Nephron (organoid): ENCODE measurements around the gene ZBTB25.

ENCODE experiments used
- H3K27ac Mint-ChIP-seq, 3 experiments: 2 replicates each; pipeline ENCODE4 v1.8.0; 2020; ENCODE audit warnings: mixed read lengths in 3 of 3, mild to moderate bottlenecking in 2 of 3, moderate library complexity in 1 of 3
- H3K27me3 Mint-ChIP-seq: 2 replicates; pipeline ENCODE4 v1.8.0; 2021; ENCODE audit warnings: low read depth, mild to moderate bottlenecking, moderate library complexity, mixed read lengths
- H3K36me3 Mint-ChIP-seq: 2 replicates; pipeline ENCODE4 v1.8.0; 2020; ENCODE audit warnings: low read depth, mixed read lengths
- H3K4me1 Mint-ChIP-seq: 2 replicates; pipeline ENCODE4 v1.8.0; 2020; ENCODE audit warnings: mixed read lengths
- H3K4me3 Mint-ChIP-seq, 3 experiments: 2 replicates each; pipeline ENCODE4 v1.8.0; 2020; ENCODE audit warnings: mild to moderate bottlenecking in 3 of 3, mixed read lengths in 3 of 3, moderate library complexity in 2 of 3
- H3K9me3 Mint-ChIP-seq: 2 replicates; pipeline ENCODE4 v1.8.0; 2020; ENCODE audit warnings: mixed read lengths
- TF ChIP-seq, protein P1 (sequence below), 3 experiments: fragments of 200-600 bp; sonication (generic); IDR thresholded peaks; one replicate each; pipeline ENCODE4 v1.5.0; 2021; ENCODE audit warnings: antibody characterized with exemption in 3 of 3; ENCODE audit not compliant: unreplicated experiment in 3 of 3

ZBTB25 gene

DNA sequence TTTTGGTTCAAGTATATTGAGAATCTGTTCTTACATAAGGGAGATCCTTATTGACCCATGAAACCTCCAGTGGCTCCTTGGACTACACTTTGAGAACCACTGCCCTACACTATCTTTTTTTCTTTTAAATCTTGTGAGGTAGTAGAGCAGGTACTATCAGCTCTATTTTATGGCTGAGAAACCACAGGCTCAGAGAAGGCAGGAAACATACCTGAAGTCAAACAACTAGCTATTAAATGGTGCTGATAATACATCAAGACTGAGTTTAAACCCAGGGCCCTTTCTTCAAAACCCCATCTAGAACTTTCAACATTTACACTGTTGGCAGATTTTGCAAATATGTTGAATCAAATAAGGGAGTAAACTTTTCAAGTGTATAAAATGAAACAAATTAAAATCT is 6.9 kb downstream of the ZBTB25 start:
- H3K36me3 Mint-ChIP-seq, result peaks cover 10% of the 10 kb centered on the region
- H3K27ac Mint-ChIP-seq, result peak overlapping the region in 1 of 3 experiments; percentile 43
- TF ChIP-seq, protein P1, sequence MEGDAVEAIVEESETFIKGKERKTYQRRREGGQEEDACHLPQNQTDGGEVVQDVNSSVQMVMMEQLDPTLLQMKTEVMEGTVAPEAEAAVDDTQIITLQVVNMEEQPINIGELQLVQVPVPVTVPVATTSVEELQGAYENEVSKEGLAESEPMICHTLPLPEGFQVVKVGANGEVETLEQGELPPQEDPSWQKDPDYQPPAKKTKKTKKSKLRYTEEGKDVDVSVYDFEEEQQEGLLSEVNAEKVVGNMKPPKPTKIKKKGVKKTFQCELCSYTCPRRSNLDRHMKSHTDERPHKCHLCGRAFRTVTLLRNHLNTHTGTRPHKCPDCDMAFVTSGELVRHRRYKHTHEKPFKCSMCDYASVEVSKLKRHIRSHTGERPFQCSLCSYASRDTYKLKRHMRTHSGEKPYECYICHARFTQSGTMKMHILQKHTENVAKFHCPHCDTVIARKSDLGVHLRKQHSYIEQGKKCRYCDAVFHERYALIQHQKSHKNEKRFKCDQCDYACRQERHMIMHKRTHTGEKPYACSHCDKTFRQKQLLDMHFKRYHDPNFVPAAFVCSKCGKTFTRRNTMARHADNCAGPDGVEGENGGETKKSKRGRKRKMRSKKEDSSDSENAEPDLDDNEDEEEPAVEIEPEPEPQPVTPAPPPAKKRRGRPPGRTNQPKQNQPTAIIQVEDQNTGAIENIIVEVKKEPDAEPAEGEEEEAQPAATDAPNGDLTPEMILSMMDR (IDR thresholded peaks at IDR 0.05; ENCODE audit: unreplicated experiment in 3 of 3), result no peak

DNA sequence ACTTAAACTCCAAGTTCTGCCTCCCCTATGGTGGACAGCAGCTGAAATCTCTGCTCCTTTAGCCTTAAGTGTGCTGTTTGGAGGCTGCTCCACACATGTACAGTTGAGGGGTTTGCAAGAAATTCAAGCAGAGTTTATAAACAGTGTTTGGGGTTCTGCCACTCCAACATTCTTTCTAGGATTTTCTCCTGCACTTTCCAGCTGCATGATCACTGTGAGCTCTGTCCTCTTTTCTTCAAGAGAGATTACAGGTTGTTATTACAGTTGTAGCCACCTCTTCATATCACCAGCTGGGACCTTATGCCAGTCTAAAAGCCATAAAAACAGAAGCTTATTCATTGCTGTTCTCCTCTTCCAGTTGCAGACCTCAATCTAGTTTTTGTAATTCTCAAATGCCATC is 8.4 kb downstream of the ZBTB25 start:
- H3K36me3 Mint-ChIP-seq, result peaks cover 10% of the 10 kb centered on the region
- no peak overlapping the region for H3K27ac Mint-ChIP-seq
- no peaks in the 10 kb centered on the region for H3K27me3 Mint-ChIP-seq
- H3K4me3 Mint-ChIP-seq, result no peak overlapping the region
- H3K9me3 Mint-ChIP-seq, result no peaks in the 10 kb centered on the region
- TF ChIP-seq, protein P1 (IDR thresholded peaks at IDR 0.05; ENCODE audit: unreplicated experiment in 3 of 3), result no peak
- peaks cover 6% of the 10 kb centered on the region for H3K4me1 Mint-ChIP-seq

More for the DNA sequence above, 6.9 kb downstream of the ZBTB25 start:
- H3K27me3 Mint-ChIP-seq, result no peaks in the 10 kb centered on the region
- peaks cover 14% of the 10 kb centered on the region for H3K4me1 Mint-ChIP-seq
- no peak overlapping the region for H3K4me3 Mint-ChIP-seq
- H3K9me3 Mint-ChIP-seq, result no peaks in the 10 kb centered on the region

DNA sequence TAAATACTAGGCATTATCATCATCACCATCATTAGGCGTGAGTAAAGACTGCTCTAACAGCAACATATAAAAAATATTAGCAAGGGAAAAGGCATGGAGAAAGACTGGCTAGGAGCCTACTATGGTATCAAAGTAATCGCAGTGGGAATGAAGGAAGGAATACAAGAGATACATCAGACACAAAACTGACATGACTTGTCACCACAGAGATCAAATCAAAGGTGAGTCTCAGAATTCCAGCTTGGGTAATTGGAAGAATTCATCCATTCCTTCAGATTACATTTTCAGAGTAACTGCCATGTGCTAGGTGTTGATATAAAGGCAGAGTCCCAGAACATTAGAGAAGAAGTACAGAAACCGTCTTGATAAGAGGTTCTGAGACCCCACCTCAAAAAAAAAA is 10.2 kb downstream of the ZBTB25 start:
- Mint-ChIP-seq H3K4me1 (no peaks in the 10 kb centered on the region), H3K4me3 (no peak overlapping the region), H3K27me3 (no peaks in the 10 kb centered on the region), H3K36me3 (peaks cover 13% of the 10 kb centered on the region), H3K27ac (no peak overlapping the region), H3K9me3 (no peaks in the 10 kb centered on the region)
- TF ChIP-seq, protein P1 (IDR thresholded peaks at IDR 0.05; ENCODE audit: unreplicated experiment in 3 of 3), result no peak

DNA sequence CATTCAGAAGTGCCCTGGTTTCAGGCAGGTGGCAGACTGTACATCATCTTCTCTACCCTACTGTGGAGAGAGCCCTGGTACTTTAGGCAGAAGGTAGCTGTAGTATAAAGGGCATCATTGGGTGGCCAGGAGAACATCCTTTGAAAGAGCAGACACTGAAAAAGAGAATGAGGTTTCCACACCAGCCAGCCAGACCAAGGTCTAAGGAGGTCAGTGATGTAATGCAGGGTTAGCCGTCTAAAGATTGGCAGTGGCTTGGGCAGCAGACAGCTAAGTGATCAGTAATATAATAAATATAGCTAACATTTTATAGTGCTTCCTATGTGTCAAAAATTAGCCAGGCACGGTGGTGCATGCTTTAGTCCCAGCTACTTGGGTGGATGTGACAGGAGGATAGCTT is 12.0 kb downstream of the ZBTB25 start:
- TF ChIP-seq, protein P1 (IDR thresholded peaks at IDR 0.05; ENCODE audit: unreplicated experiment in 3 of 3), result no peak
- no peaks in the 10 kb centered on the region for H3K27me3 Mint-ChIP-seq
- H3K4me3 Mint-ChIP-seq, result no peak overlapping the region
- H3K36me3 Mint-ChIP-seq, result peaks cover 23% of the 10 kb centered on the region
- no peak overlapping the region for H3K27ac Mint-ChIP-seq
- H3K9me3 Mint-ChIP-seq, result no peaks in the 10 kb centered on the region
- H3K4me1 Mint-ChIP-seq, result no peaks in the 10 kb centered on the region

DNA sequence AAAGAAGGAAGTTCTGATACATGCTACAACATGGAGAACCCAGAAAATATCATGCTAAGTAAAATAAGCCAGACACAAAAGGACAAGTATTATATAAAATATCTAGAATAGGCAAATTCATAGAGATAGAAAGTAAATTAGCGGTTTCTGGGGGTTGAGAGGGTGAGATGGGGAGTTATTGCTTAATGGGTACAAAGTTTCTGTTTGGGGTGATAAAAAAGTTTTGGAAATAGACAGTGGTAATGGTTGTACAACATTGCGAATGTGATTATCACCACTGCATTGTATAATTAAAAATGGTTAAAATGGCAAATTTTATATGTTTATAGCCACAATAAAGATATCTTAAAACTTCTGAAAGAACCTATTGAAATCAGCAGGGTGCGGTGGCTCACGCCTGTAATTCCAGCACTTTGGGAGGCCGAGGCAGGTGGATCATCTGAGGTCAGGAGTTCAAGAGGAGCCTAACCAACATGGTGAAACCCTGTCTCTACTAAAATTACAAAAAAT is 15.0 kb downstream of the ZBTB25 start:
- TF ChIP-seq, protein P1 (IDR thresholded peaks at IDR 0.05; ENCODE audit: unreplicated experiment in 3 of 3), result no peak
- Mint-ChIP-seq H3K9me3 (no peaks in the 10 kb centered on the region), H3K4me3 (no peak overlapping the region)

DNA sequence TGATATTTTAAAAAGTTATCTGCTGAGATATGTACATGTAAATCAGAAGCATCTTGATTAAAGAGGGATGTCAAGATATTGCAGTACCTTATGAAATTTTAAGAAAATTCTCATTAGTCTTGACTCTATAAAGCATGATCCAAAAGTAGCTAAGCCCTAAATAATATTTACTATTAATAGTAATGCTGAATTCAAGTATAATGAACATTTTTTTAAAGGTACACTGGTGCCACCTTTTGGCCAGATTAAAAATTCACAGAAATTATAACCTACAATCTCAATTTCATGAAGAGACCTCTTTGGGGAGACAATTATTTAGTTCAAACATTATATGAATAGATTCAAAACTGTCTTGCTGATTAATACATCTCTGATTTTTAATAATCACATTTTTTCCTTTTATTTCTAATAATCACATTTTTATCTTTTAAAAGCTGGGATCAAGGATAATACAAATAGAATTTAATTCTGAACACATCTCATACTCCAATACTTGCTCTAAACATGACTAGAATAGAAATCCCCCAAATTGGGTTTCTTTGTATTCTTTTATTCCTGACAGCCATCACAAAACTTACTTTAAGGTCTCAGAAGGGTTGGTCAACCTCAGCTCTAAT is 24.9 kb downstream of the ZBTB25 start:
- Mint-ChIP-seq H3K4me3 (no peak overlapping the region), H3K27me3 (no peaks in the 10 kb centered on the region), H3K4me1 (no peaks in the 10 kb centered on the region), H3K36me3 (no peaks in the 10 kb centered on the region), H3K9me3 (no peaks in the 10 kb centered on the region), H3K27ac (no peak overlapping the region)
- TF ChIP-seq, protein P1 (IDR thresholded peaks at IDR 0.05; ENCODE audit: unreplicated experiment in 3 of 3), result peak; percentile 41 to 62 (median 41)

More for the DNA sequence above, 15.0 kb downstream of the ZBTB25 start:
- Mint-ChIP-seq H3K27me3 (no peaks in the 10 kb centered on the region), H3K36me3 (peaks cover 29% of the 10 kb centered on the region), H3K4me1 (no peaks in the 10 kb centered on the region), H3K27ac (no peak overlapping the region)
